Left lung (tissue), 10 donors: ENCODE measurements around the gene RAB35. TPM values are rescaled to one million over a fixed set of nuclear protein-coding genes. Genes with fewer than 3 reads are reported as not detected.

Experiments
- ATAC-seq: fragments of 200-7000 bp; cut with Tn5 transposase; one replicate; pipeline ENCODE4 v1.9.1; 2020; ENCODE audit warnings: moderate library complexity
- DNase-seq, 4 donors: peaks; one replicate each; pipeline ENCODE4 v3.0.0-alpha.2; 2013 to 2020
- H3K27ac ChIP-seq, 2 donors: fragments of 200-600 bp; sonication (generic) in 1 of 2; one replicate each; pipeline versions ENCODE4 v1.5.0 to v1.8.0; 2020 to 2021
- H3K27me3 ChIP-seq, 2 donors: fragments of 200-600 bp; sonication (generic) in 1 of 2; one replicate each; pipeline versions ENCODE4 v1.5.0 to v1.8.0; 2020 to 2021
- H3K36me3 ChIP-seq, 2 donors: fragments of 200-600 bp; sonication (generic) in 1 of 2; one replicate each; pipeline versions ENCODE4 v1.5.0 to v1.8.0; 2020 to 2021
- H3K4me1 ChIP-seq, 2 donors: fragments of 200-600 bp; one replicate each; pipeline ENCODE4 v1.8.0; 2021
- H3K4me3 ChIP-seq, 2 donors: fragments of 200-600 bp; sonication (generic) in 1 of 2; one replicate each; pipeline versions ENCODE4 v1.5.0 to v1.8.0; 2020 to 2021; ENCODE audit warnings: mild to moderate bottlenecking in 1 of 2
- H3K9me3 ChIP-seq, 2 donors: fragments of 200-600 bp; sonication (generic) in 1 of 2; one replicate each; pipeline versions ENCODE4 v1.5.0 to v1.8.0; 2020 to 2021
- intact Hi-C, 2 donors: fragments of 100-400 bp; cut with DNase I; formaldehyde crosslinking; loops; one replicate each; pipeline versions ENCODE4 v1.11.2 to v1.14.2; 2022
- polyA plus RNA-seq, 6 donors: library from polyadenylated mRNA; unstranded; fragments of 120-200 nt; gene quantifications; one replicate each; pipeline ENCODE4 v1.2.1, GENCODE V29; 2013; ENCODE audit not compliant: insufficient read length in 6 of 6
- total RNA-seq, 2 donors: library from RNA; stranded (reverse); fragmentation: NEBNext Ultra II Directional; extraction: Animal tissue kit (Norgen Biotek cat#: 25700); gene quantifications; one replicate each; pipeline ENCODE4 v1.2.1, GENCODE V29; 2021
- TF ChIP-seq, protein P1 (sequence below), 2 donors: fragments of 200-600 bp; sonication (generic) in 1 of 2; IDR thresholded peaks; one replicate each; pipeline versions ENCODE4 v1.5.0 to v1.8.0; 2021; ENCODE audit warnings: antibody characterized with exemption in 2 of 2
- donor health status: DM: no; HTN: yes; CAD: no.
- donor health status: DM: no; HTN: no; CAD: no.

The RAB35 gene
- total and polyA plus RNA-seq, 8 donors: 35.1 to 54.2 (median 39.2) TPM

DNA sequence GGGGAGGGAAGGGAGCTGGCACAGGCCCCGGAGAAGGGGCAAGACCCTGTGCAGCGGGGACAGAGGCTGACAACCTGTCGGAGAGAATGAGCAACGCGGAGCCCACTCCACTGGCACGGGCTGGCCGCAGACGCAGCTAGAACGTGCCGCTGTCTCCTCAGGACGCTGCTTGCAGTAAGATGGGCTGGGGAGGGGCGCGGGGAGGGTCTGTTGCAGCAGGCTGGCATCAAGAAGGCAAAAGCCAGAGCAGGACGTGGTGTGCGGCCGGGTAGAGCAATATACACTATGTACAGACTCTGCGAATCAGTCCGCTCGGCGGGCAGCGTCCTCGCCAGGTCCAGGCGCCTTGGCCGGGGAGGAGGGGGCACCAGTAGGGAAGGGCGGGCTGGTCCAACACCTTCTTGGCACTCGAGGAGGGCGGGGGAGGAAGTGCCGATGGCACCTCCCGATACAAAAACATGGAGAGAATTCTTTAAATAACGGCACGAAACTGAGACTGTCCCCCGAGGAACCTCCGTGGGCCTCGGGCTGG is 19.8 kb downstream of the RAB35 start:
- Histone ChIP-seq H3K4me1 (peaks cover 8 to 11% of the 10 kb centered on the region in 2 donors), H3K27ac (no peak overlapping the region), H3K36me3 (peaks cover 0 to 98% of the 10 kb centered on the region in 2 donors), H3K4me3 (no peak overlapping the region), H3K27me3 (no peaks in the 10 kb centered on the region), H3K9me3 (no peaks in the 10 kb centered on the region)
- intact Hi-C loops: no loop called here
- TF ChIP-seq, protein P1, sequence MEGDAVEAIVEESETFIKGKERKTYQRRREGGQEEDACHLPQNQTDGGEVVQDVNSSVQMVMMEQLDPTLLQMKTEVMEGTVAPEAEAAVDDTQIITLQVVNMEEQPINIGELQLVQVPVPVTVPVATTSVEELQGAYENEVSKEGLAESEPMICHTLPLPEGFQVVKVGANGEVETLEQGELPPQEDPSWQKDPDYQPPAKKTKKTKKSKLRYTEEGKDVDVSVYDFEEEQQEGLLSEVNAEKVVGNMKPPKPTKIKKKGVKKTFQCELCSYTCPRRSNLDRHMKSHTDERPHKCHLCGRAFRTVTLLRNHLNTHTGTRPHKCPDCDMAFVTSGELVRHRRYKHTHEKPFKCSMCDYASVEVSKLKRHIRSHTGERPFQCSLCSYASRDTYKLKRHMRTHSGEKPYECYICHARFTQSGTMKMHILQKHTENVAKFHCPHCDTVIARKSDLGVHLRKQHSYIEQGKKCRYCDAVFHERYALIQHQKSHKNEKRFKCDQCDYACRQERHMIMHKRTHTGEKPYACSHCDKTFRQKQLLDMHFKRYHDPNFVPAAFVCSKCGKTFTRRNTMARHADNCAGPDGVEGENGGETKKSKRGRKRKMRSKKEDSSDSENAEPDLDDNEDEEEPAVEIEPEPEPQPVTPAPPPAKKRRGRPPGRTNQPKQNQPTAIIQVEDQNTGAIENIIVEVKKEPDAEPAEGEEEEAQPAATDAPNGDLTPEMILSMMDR (IDR thresholded peaks at IDR 0.05): no peak
- ATAC-seq (no peak), DNase-seq (peak in 1 of 4 donors; percentile 77)

DNA sequence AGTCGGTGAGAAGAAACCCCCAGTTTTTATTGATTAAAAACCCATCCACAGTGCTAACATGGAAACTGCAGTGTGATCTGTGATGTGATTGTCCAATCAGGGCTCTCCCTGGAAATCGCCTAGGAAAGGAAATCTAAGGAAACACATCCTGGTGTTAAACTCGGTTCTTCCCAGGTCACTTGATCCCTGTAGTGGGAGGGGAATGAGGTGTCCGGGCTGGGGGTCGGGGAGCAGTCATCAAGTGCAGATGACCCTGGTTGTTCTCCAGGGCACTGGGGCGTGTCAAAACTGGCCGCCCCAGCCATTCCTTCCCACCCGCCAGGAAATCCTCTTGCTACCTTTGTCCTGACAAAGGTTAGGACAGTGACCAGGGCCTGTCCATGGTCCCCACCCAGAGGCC is 20.8 kb downstream of the RAB35 start:
- TF ChIP-seq, protein P1 (IDR thresholded peaks at IDR 0.05): no peak
- Histone ChIP-seq H3K27me3 (no peaks in the 10 kb centered on the region), H3K4me1 (peaks cover 0 to 3% of the 10 kb centered on the region in 2 donors), H3K36me3 (peaks cover 0 to 90% of the 10 kb centered on the region in 2 donors), H3K9me3 (no peaks in the 10 kb centered on the region), H3K27ac (no peak overlapping the region), H3K4me3 (no peak overlapping the region)
- DNase-seq: peak in 1 of 4 donors; percentile 32
- ATAC-seq: no peak
- intact Hi-C loops: no loop called here

DNA sequence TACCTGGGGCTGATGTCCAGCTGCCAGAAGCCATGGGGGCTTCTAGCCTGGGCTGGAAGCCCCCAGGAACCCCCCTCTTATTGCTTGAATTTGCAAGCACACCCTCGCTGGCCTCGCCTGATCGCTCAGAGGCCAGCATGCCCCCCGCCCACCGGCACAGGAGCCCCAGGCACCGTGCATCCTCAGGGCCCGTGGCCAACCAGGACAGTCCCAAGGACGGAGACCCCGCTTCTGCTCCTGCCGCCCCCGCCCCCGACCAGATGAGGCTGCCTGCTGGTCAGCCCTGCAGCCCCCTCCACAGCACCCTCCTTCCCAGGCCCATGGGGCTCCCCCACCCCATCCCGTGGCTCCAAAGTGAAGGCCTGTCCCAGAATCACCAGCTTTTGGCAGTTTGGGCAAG is 21.2 kb downstream of the RAB35 start:
- peaks cover 0 to 3% of the 10 kb centered on the region in 2 donors for H3K4me1 ChIP-seq
- DNase-seq (peak in 1 of 4 donors; percentile 73), ATAC-seq (no peak)
- no peaks in the 10 kb centered on the region for H3K9me3 ChIP-seq
- no peak overlapping the region for H3K4me3 ChIP-seq
- intact Hi-C loops: no loop called here
- no peak overlapping the region for H3K27ac ChIP-seq
- TF ChIP-seq, protein P1 (IDR thresholded peaks at IDR 0.05): no peak
- H3K27me3 ChIP-seq: no peaks in the 10 kb centered on the region
- peaks cover 0 to 87% of the 10 kb centered on the region in 2 donors for H3K36me3 ChIP-seq

DNA sequence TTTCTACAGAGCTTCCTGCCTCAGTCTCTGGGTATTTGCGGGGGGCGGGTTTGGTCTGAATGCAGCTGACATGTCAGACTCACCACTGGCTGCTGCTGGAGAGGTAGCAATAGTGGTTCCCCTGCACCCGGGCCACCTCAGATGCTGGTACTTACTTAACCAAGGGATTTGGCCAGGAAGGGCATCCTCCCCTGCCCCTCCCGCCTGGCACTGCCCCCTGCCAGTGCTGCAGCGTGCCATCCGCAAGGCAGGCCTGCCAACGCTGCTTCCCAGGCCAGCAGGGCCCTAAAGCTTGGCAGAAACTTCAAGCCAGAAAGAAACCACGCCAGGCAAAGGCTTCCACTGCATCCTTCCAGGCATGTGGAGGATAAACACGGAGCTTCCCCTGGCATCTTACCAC is 22.1 kb downstream of the RAB35 start:
- peak in 1 of 4 donors; percentile 55 for DNase-seq
- H3K4me3 ChIP-seq: no peak overlapping the region
- H3K4me1 ChIP-seq: peaks cover 0 to 3% of the 10 kb centered on the region in 2 donors
- TF ChIP-seq, protein P1 (IDR thresholded peaks at IDR 0.05): no peak
- H3K27ac ChIP-seq: no peak overlapping the region
- H3K9me3 ChIP-seq: no peaks in the 10 kb centered on the region
- peaks cover 0 to 79% of the 10 kb centered on the region in 2 donors for H3K36me3 ChIP-seq
- no peak for ATAC-seq
- intact Hi-C loops: no loop called here
- no peaks in the 10 kb centered on the region for H3K27me3 ChIP-seq

DNA sequence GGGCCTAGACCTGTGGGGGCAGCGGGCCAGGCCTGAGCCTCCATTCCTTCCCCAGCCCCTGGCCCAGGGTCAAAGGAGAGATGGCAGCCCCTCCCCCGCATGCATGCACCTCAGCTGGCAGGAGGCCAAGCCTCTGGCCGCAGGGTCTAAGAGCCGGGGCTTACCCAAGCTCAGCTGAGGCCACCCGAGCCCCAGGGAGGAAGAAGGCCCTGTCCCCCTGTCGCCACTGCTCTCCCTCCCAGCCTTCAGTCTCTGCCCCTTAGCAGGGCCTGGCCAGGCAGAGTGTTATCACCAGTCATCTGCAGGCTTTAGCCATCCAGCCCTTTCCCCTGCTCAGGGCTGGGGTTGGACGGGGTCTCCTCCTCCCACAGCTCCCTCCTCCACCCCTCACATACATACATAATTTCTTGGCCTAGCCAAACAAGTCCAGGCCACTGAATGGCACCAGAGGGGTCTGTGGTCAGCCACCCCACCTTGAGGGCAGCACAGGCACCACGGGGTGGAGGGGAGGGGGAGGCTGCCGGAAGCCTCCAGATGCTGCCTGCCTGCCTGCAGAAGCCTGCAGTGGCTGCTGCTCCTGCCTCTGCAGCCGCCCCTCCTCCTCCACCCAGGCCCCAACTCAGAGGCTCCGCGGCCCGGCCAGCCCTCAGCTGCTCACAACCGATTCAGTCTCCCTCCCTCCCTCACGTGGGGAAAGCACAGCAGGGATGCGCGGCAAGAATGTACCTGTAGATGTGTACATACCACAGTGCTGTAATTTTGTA is 22.8 kb downstream of the RAB35 start:
- no peak for ATAC-seq

More for the DNA sequence above, 22.8 kb downstream of the RAB35 start:
- TF ChIP-seq, protein P1 (IDR thresholded peaks at IDR 0.05): no peak
- peak in 1 of 4 donors; percentile 71 for DNase-seq
- peaks cover 0 to 72% of the 10 kb centered on the region in 2 donors for H3K36me3 ChIP-seq
- no peak overlapping the region for H3K27ac ChIP-seq
- no peaks in the 10 kb centered on the region for H3K9me3 ChIP-seq
- H3K27me3 ChIP-seq: no peaks in the 10 kb centered on the region
- intact Hi-C loops: no loop called here
- no peak overlapping the region for H3K4me3 ChIP-seq
- peaks cover 0 to 3% of the 10 kb centered on the region in 2 donors for H3K4me1 ChIP-seq
